WTC11 (cell line): ENCODE data around the gene MICAL2. TPM values are rescaled to one million over a fixed set of nuclear protein-coding genes. Genes with fewer than 3 reads are reported as not detected.

Experiments
- ATAC-seq: fragments of 200-7000 bp; cut with Tn5 transposase; 2 replicates; pipeline ENCODE4 v1.10.0; 2021; ENCODE audit warnings: mild to moderate bottlenecking, moderate library complexity
- CTCF ChIA-PET: fragments of 300-600 bp; sonication (Branson Sonifier 250); formaldehyde crosslinking; loops from one replicate; lab custom pipeline; 2021; ENCODE audit warnings: antibody characterized with exemption; lab: Charles Lee
- POLR2A ChIA-PET: fragments of 350-600 bp; sonication (Branson Sonifier 250); formaldehyde crosslinking; loops from one replicate; lab custom pipeline; 2021; ENCODE audit warnings: antibody characterized with exemption; lab: Charles Lee
- DNase-seq: peaks from one replicate; pipeline ENCODE4 v3.0.0; 2021; ENCODE audit warnings: low spot score
- H3K27ac Mint-ChIP-seq: 2 replicates; pipeline ENCODE4 v1.8.0; 2021; ENCODE audit warnings: mixed read lengths
- H3K27me3 Mint-ChIP-seq: 2 replicates; pipeline ENCODE4 v1.8.0; 2021; ENCODE audit warnings: low read depth, mild to moderate bottlenecking, moderate library complexity, mixed read lengths
- H3K36me3 Mint-ChIP-seq: 2 replicates; pipeline ENCODE4 v1.8.0; 2021; ENCODE audit warnings: mixed read lengths
- H3K4me1 Mint-ChIP-seq: 2 replicates; pipeline ENCODE4 v1.8.0; 2022; ENCODE audit warnings: mixed read lengths
- H3K4me3 Mint-ChIP-seq: 2 replicates; pipeline ENCODE4 v1.8.0; 2021; ENCODE audit warnings: mild to moderate bottlenecking, moderate library complexity, mixed read lengths
- H3K9me3 Mint-ChIP-seq: 2 replicates; pipeline ENCODE4 v1.8.0; 2021; ENCODE audit warnings: mixed read lengths
- AFF4 ChIP-seq: sonication (generic); formaldehyde crosslinking; IDR thresholded peaks from 2 replicates; pipeline ENCODE4 v1.8.1; 2023; ENCODE audit warnings: mild to moderate bottlenecking, missing genetic modification reagents, borderline replicate concordance
- E2F1 ChIP-seq: sonication (generic); formaldehyde crosslinking; IDR thresholded peaks from 2 replicates; pipeline ENCODE4 v1.8.0; 2022; ENCODE audit warnings: mild to moderate bottlenecking, missing genetic modification reagents
- ESRRA ChIP-seq: sonication (generic); formaldehyde crosslinking; IDR thresholded peaks from 2 replicates; pipeline ENCODE4 v1.8.1; 2022; ENCODE audit warnings: mild to moderate bottlenecking, missing genetic modification reagents, borderline replicate concordance
- ETV6 ChIP-seq: sonication (generic); formaldehyde crosslinking; IDR thresholded peaks from 2 replicates; pipeline ENCODE4 v1.8.1; 2022; ENCODE audit warnings: mild to moderate bottlenecking, missing genetic modification reagents
- FOXK1 ChIP-seq: sonication (generic); formaldehyde crosslinking; IDR thresholded peaks from 2 replicates; pipeline ENCODE4 v1.8.0; 2022; ENCODE audit warnings: mild to moderate bottlenecking, moderate library complexity, missing genetic modification reagents
- GABPB1 ChIP-seq: sonication (generic); formaldehyde crosslinking; IDR thresholded peaks from 2 replicates; pipeline ENCODE4 v1.8.1; 2023; ENCODE audit warnings: mild to moderate bottlenecking, missing genetic modification reagents
- NFYB ChIP-seq: sonication (generic); formaldehyde crosslinking; conservative IDR thresholded peaks from 2 replicates; pipeline ENCODE4 v1.8.0; 2022; ENCODE audit warnings: low read depth, missing genetic modification reagents
- NR1H2 ChIP-seq: sonication (generic); formaldehyde crosslinking; IDR thresholded peaks from 2 replicates; pipeline ENCODE4 v1.9.0; 2021; ENCODE audit warnings: mild to moderate bottlenecking, moderate library complexity, missing genetic modification reagents
- OVOL2 ChIP-seq: fragments of 250-450 bp; sonication (Bioruptor Pico); IDR thresholded peaks from 2 replicates; pipeline ENCODE4 v1.9.0; 2021; ENCODE audit warnings: mild to moderate bottlenecking, borderline replicate concordance
- PRDM15 ChIP-seq: sonication (generic); formaldehyde crosslinking; IDR thresholded peaks from 2 replicates; pipeline ENCODE4 v1.8.0; 2022; ENCODE audit warnings: missing genetic modification reagents
- PREB ChIP-seq: sonication (generic); formaldehyde crosslinking; IDR thresholded peaks from 2 replicates; pipeline ENCODE4 v1.8.1; 2022; ENCODE audit warnings: mild to moderate bottlenecking, missing genetic modification reagents, moderate library complexity, borderline replicate concordance
- ZMAT4 ChIP-seq: fragments of 250-450 bp; sonication (Bioruptor Pico); IDR thresholded peaks from 2 replicates; pipeline ENCODE4 v1.9.0; 2021; ENCODE audit warnings: mild to moderate bottlenecking
- total RNA-seq: library from RNA; stranded (reverse); gene quantifications from 3 replicates; pipeline ENCODE4 v1.2.3, GENCODE V29; 2021

MICAL2 gene
- total RNA-seq, 1 experiment from 2014 or later: 3.1 TPM

- TF ChIP-seq PRDM15 (CRISPR knock-in tag) (no peak), ESRRA (CRISPR knock-in tag) (no peak), FOXK1 (no peak)
These were observed 121.8 kb downstream of the MICAL2 start (continued) for GRCh38 chr11:12232160-12232559.

- no peak overlapping the region for H3K27ac Mint-ChIP-seq
- POLR2A ChIA-PET: no interaction called here
- no peaks in the 10 kb centered on the region; the same call in 1 of the 2 replicates for H3K27me3 Mint-ChIP-seq
- no peak overlapping the region for H3K4me3 Mint-ChIP-seq
- H3K9me3 Mint-ChIP-seq: no peaks in the 10 kb centered on the region
- CTCF ChIA-PET: interaction anchor here (1.5 kb wide), 1 partner anchor 180 kb away, joined by 4 read pairs; no protein-coding TSS in a partner anchor
- DNase-seq (no peak), ATAC-seq (no peak)
- TF ChIP-seq OVOL2 (CRISPR knock-in tag): no peak
- peak; percentile 45; the same call in 1 of the 2 replicates for TF ChIP-seq GABPB1 (CRISPR knock-in tag)
- no peak for TF ChIP-seq AFF4 (CRISPR knock-in tag)
- no peak for TF ChIP-seq ETV6 (CRISPR knock-in tag)
- TF ChIP-seq E2F1 (CRISPR knock-in tag): no peak
- TF ChIP-seq NR1H2 (CRISPR knock-in tag): no peak
- no peak for TF ChIP-seq PREB
- H3K4me1 Mint-ChIP-seq: no peaks in the 10 kb centered on the region
- no peaks in the 10 kb centered on the region for H3K36me3 Mint-ChIP-seq
These were observed 122.6 kb downstream of the MICAL2 start for GRCh38 chr11:12232817-12233601.

- Mint-ChIP-seq H3K9me3 (no peaks in the 10 kb centered on the region), H3K4me3 (no peak overlapping the region), H3K27ac (no peak overlapping the region), H3K4me1 (no peaks in the 10 kb centered on the region), H3K27me3 (no peaks in the 10 kb centered on the region; the same call in 1 of the 2 replicates), H3K36me3 (no peaks in the 10 kb centered on the region)
- DNase-seq (no peak), ATAC-seq (no peak)
- POLR2A ChIA-PET: no interaction called here
- no peak for TF ChIP-seq ZMAT4
- TF ChIP-seq NFYB (CRISPR knock-in tag): no peak
- CTCF ChIA-PET: interaction anchor here (1.5 kb wide), 1 partner anchor 180 kb away, joined by 4 read pairs; no protein-coding TSS in a partner anchor
These were observed 123.2 kb downstream of the MICAL2 start for GRCh38 chr11:12233602-12233925.
